GM19468 (cell line): ENCODE results near the gene SRPX.

Experiments
- ATAC-seq: cut with Tn5 transposase; IDR thresholded peaks from one replicate; pipeline ENCODE4 v1.9.1; 2021; ENCODE audit warnings: mild to moderate bottlenecking, moderate library complexity, moderate number of reproducible peaks; ENCODE audit not compliant: unreplicated experiment; ENCODE audit errors: extremely low read depth

SRPX gene

DNA sequence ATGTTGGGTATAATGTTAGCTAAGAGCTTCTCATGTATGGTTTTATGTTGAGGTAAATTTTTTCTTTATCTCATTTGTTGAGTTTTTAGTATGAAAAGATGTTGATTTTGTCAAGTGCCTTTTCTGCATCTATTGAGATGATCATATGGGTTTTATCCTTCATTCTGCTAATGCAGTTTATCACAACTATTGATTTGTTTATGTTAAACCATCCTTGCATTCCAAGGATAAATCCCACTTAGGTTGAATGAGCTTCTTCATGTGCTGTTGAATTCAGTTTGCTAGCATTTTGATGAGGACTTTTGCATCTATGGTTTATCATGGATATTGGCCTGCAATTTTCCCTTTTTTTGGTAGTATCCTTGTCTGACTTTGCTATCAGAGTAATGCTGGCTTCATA lies 121.0 kb downstream of the SRPX start:
- ATAC-seq = no peak
